NT2/D1 (cell line): ENCODE measurements around the gene BTF3L4.

ENCODE experiments used
- SUZ12 ChIP-seq: IDR thresholded peaks from 2 replicates; pipeline ENCODE4 v1.6.1; 2011; ENCODE audit not compliant: insufficient read length, insufficient read depth; ENCODE audit errors: extremely low read depth
- YY1 ChIP-seq: IDR thresholded peaks from 2 replicates; pipeline ENCODE4 v1.6.1; 2011; ENCODE audit not compliant: insufficient read length, insufficient read depth
- ZNF274 ChIP-seq: IDR thresholded peaks from 2 replicates; pipeline ENCODE4 v1.6.1; 2011; ENCODE audit warnings: mild to moderate bottlenecking, low read depth, low read length

GRCh38 chr1:52127181-52128180, 71.4 kb downstream of the BTF3L4 start:
- no peak for TF ChIP-seq SUZ12
- TF ChIP-seq ZNF274: no peak
- TF ChIP-seq YY1: no peak
